Esophagus muscularis mucosa (tissue), 3 donors: Measurements from ENCODE around the gene HSPB6.

Source experiments
- POLR2A ChIP-seq: fragments of 450-650 bp; IDR thresholded peaks from one replicate; pipeline ENCODE4 v1.6.1; 2017; ENCODE audit warnings: antibody characterized with exemption, moderate library complexity, mild to moderate bottlenecking, low read depth
- POLR2AphosphoS5 ChIP-seq, 2 donors: sonication (generic); formaldehyde crosslinking; IDR thresholded peaks; one replicate each; pipeline ENCODE4 v1.6.1; 2017; ENCODE audit warnings: antibody characterized with exemption in 2 of 2
- TF ChIP-seq, protein P1 (sequence below), 3 experiments: fragments of 200-600 bp in 2 of 3; fragments of 450-650 bp in 1 of 3; sonication (generic) in 2 of 3; IDR thresholded peaks; one replicate each; pipeline ENCODE4 v1.5.1; 2017 to 2019; ENCODE audit warnings: antibody characterized with exemption in 3 of 3, mild to moderate bottlenecking in 2 of 3, moderate library complexity in 1 of 3

DNA sequence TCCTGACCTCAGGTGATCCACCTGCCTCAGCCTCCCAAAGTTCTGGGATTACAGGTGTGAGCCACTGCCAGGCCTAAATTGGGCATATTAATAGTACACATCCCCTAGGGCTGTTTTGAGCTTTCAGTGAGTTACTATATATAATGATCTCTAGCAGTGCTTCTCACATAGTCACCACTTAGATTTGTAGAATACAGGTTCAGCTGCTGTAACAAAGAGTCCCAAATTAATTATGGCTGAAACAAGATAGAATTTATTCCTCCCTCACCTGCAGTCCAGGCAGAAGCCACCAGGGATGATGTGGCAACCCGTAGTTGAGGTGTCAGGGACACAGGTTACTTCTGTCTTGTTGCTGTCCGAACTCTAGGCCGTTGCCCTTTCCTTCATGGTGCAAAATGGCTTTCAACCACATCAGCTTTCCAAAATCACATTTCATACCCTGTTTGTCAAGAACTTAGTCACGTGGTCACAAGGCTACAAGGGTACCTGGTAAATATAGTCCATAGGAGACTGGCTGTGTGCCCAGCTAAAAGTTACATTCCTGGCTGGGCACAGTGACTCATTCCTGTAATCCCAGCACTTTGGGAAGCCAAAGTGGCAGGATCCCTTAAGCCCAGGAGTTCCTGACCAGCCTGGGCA, 4.0 kb upstream of the HSPB6 start:
- no peak for TF ChIP-seq POLR2A
- TF ChIP-seq, protein P1, sequence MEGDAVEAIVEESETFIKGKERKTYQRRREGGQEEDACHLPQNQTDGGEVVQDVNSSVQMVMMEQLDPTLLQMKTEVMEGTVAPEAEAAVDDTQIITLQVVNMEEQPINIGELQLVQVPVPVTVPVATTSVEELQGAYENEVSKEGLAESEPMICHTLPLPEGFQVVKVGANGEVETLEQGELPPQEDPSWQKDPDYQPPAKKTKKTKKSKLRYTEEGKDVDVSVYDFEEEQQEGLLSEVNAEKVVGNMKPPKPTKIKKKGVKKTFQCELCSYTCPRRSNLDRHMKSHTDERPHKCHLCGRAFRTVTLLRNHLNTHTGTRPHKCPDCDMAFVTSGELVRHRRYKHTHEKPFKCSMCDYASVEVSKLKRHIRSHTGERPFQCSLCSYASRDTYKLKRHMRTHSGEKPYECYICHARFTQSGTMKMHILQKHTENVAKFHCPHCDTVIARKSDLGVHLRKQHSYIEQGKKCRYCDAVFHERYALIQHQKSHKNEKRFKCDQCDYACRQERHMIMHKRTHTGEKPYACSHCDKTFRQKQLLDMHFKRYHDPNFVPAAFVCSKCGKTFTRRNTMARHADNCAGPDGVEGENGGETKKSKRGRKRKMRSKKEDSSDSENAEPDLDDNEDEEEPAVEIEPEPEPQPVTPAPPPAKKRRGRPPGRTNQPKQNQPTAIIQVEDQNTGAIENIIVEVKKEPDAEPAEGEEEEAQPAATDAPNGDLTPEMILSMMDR (IDR thresholded peaks at IDR 0.05), result no peak
- TF ChIP-seq POLR2AphosphoS5 (IDR thresholded peaks at IDR 0.05), result no peak
